ENCODE measurements around the gene PTPRT. TPM values are rescaled to one million over a fixed set of nuclear protein-coding genes. Genes with fewer than 3 reads are reported as not detected.

PTPRT gene
- total and polyA plus RNA-seq, 10 of the 15 experiments (the other 5 are each of a cell fraction or from before 2014, with no cell fraction given), result not detected

DNA sequence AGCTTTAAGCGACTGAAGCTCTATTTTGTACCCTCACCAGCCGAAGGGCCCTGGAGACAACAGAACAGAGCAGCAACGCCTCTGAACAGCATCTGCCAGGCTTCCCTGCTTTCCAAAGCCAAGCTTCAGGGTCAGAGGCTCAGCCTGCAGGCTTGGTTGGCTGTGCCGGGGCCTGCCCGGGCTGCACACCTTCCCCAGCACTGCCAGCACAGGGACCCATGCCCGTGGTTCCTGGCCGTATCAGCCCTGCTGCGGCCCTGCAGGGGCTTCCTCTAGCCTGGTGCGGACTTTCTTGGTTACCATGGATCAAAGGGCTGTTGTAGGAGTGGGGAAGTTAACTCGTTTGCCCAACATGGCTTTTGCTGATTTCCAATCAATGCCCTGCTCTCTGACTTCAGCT lies 830.1 kb downstream of the PTPRT start (continued):
- TF ChIP-seq PML (IDR thresholded peaks at IDR 0.05; ENCODE audit: low read length), result no peak

DNA sequence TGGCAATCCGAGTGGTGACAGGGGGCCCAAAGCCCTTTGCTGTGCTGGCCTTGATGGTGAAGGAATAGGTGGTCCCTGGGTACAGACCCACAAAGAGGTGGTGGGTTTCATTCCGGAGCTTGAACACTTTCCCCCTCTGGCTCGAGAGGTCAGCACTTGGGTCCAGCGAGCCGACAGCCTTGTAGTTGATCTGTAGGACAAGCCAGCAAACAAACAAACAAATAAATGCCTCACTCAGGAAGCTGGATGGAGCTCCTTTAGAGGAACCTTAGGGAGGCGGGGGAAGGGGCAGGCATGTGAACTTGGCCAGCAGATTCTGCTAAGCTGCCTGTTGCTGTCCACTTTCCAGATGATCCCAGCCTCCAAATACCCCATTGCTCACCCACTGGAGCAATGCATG lies 837.6 kb downstream of the PTPRT start:
- H3K4me2 ChIP-seq (ENCODE audit: control insufficient read depth, insufficient read depth), result no peak overlapping the region
- no peak for FAIRE-seq
- RAD21 ChIA-PET (ENCODE audit: unreplicated experiment), result no interaction called here

More for the DNA sequence above, 837.6 kb downstream of the PTPRT start:
- CTCF ChIA-PET, result no interaction called here
- Histone ChIP-seq H3K36me3 (ENCODE audit: control insufficient read depth in 2 of 2, insufficient read depth in 2 of 2, low read length in 1 of 2) (no peaks in the 10 kb centered on the region), H3K79me2 (ENCODE audit: control insufficient read depth, insufficient read depth, low read length) (no peaks in the 10 kb centered on the region), H3K9me3 (replicated peaks; ENCODE audit: control insufficient read depth, insufficient read depth, low read length) (no peaks in the 10 kb centered on the region), H3K9ac (ENCODE audit: control insufficient read depth, insufficient read depth, low read length) (no peak overlapping the region), H3K4me1 (ENCODE audit: control insufficient read depth, insufficient read depth, low read length) (no peaks in the 10 kb centered on the region), H2AFZ (ENCODE audit: control insufficient read depth, low read depth, low read length) (no peak overlapping the region), H3K27me3 (replicated peaks in 1 of 2; ENCODE audit: control insufficient read depth in 2 of 2, insufficient read depth in 2 of 2, low read length in 1 of 2) (no peaks in the 10 kb centered on the region), H3K27ac (ENCODE audit: control insufficient read depth, insufficient read depth) (no peak overlapping the region), H4K20me1 (ENCODE audit: control insufficient read depth, insufficient read depth) (no peaks in the 10 kb centered on the region), H3K4me3 (no peak overlapping the region)
- WGBS (ENCODE audit: insufficient coverage, insufficient replicate concordance, low lambda C conversion rate, missing lambda C conversion rate), result 9% methylated on average over 6 of the region's 6 CpGs
- intact Hi-C loops (cut with micrococcal nuclease; ENCODE audit: unreplicated experiment), result no loop called here
- no TSS peak for BruUV-seq (replicated peaks)
- DNase-seq (ENCODE audit: low read depth, low spot score), result no peak
- in situ Hi-C loops (cut with MboI), result no loop called here
- ATAC-seq, result no peak
- POLR2A ChIA-PET, result no interaction called here
- SMC1A ChIA-PET (ENCODE audit: uncharacterized antibody, unreplicated experiment), result no interaction called here
- TF ChIP-seq, protein P1, sequence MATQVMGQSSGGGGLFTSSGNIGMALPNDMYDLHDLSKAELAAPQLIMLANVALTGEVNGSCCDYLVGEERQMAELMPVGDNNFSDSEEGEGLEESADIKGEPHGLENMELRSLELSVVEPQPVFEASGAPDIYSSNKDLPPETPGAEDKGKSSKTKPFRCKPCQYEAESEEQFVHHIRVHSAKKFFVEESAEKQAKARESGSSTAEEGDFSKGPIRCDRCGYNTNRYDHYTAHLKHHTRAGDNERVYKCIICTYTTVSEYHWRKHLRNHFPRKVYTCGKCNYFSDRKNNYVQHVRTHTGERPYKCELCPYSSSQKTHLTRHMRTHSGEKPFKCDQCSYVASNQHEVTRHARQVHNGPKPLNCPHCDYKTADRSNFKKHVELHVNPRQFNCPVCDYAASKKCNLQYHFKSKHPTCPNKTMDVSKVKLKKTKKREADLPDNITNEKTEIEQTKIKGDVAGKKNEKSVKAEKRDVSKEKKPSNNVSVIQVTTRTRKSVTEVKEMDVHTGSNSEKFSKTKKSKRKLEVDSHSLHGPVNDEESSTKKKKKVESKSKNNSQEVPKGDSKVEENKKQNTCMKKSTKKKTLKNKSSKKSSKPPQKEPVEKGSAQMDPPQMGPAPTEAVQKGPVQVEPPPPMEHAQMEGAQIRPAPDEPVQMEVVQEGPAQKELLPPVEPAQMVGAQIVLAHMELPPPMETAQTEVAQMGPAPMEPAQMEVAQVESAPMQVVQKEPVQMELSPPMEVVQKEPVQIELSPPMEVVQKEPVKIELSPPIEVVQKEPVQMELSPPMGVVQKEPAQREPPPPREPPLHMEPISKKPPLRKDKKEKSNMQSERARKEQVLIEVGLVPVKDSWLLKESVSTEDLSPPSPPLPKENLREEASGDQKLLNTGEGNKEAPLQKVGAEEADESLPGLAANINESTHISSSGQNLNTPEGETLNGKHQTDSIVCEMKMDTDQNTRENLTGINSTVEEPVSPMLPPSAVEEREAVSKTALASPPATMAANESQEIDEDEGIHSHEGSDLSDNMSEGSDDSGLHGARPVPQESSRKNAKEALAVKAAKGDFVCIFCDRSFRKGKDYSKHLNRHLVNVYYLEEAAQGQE (IDR thresholded peaks at IDR 0.05; ENCODE audit: low read depth, low read length), result no peak
- TF ChIP-seq NRF1 (conservative IDR thresholded peaks at IDR 0.05; ENCODE audit: low read depth, low read length) (no peak), ASH2L (IDR thresholded peaks at IDR 0.05; ENCODE audit: borderline replicate concordance, low read depth) (no peak), ZNF24 (IDR thresholded peaks at IDR 0.05) (no peak)
